HepG2 (cell line): ENCODE results near the gene FZD7. TPM values are rescaled to one million over a fixed set of nuclear protein-coding genes. Genes with fewer than 3 reads are reported as not detected.

Experiments used
- MLLT10 ChIP-seq: sonication (generic); formaldehyde crosslinking; IDR thresholded peaks from 2 replicates; pipeline ENCODE4 v1.4.0; 2020; ENCODE audit warnings: missing genetic modification reagents
- SMARCC2 ChIP-seq: fragments of 450-650 bp; IDR thresholded peaks from 2 replicates; pipeline ENCODE4 v1.6.1; 2017; ENCODE audit warnings: antibody characterized with exemption, mild to moderate bottlenecking
- TIGD3 ChIP-seq: sonication (generic); formaldehyde crosslinking; IDR thresholded peaks from 2 replicates; pipeline ENCODE4 v1.5.1; 2020; ENCODE audit warnings: mild to moderate bottlenecking, missing genetic modification reagents, borderline replicate concordance
- ZNF562 ChIP-seq: sonication (generic); formaldehyde crosslinking; IDR thresholded peaks from 2 replicates; pipeline ENCODE4 v1.8.0; 2022; ENCODE audit warnings: missing genetic modification reagents, borderline replicate concordance
- ZNF646 ChIP-seq: sonication (generic); formaldehyde crosslinking; IDR thresholded peaks from 2 replicates; pipeline ENCODE4 v1.9.0; 2021; ENCODE audit warnings: mild to moderate bottlenecking, missing genetic modification reagents
- ZNF83 ChIP-seq: sonication (generic); formaldehyde crosslinking; IDR thresholded peaks from 2 replicates; pipeline ENCODE4 v1.4.0; 2020; ENCODE audit warnings: missing genetic modification reagents, mild to moderate bottlenecking, borderline replicate concordance
- polyA plus RNA-seq, 8 experiments: library from polyadenylated mRNA; depleted of rRNA in 3 of 8; stranded (reverse) in 7 of 8; unstranded in 1 of 8; fragments of >200 nt; fragmentation: Illumina TruSeq in 4 of 8; extraction: Trizol in 4 of 8; gene quantifications; 2 replicates each; pipeline versions ENCODE4 v1.2.1 to v1.2.3, GENCODE V29; 2011 to 2016; ENCODE audit warnings: low read depth in 4 of 8, missing spikeins in 1 of 8, mixed read lengths in 1 of 8; ENCODE audit not compliant: insufficient read depth in 1 of 8
- total RNA-seq, 5 experiments: library from RNA; depleted of rRNA; stranded (reverse); fragments of >200 nt; fragmentation: Illumina TruSeq; extraction: Trizol; gene quantifications; 2 replicates each; pipeline ENCODE4 v1.2.3, GENCODE V29; 2016; ENCODE audit warnings: low read depth in 1 of 5
- TF ChIP-seq, protein P1 (sequence below), 2 experiments: sonication (generic) in 1 of 2; formaldehyde crosslinking in 1 of 2; IDR thresholded peaks; 2 replicates each; pipeline versions ENCODE4 v1.4.0 to v1.6.1; 2016 to 2020; ENCODE audit warnings: borderline replicate concordance in 1 of 2, low read depth in 1 of 2, mild to moderate bottlenecking in 1 of 2, missing genetic modification reagents in 1 of 2

The FZD7 gene
- total and polyA plus RNA-seq, 2 of the 13 experiments (the other 11 are each of a cell fraction or from before 2014, with no cell fraction given) = 0.13 to 0.38 TPM

- TF ChIP-seq ZNF646 (CRISPR knock-in tag) = no peak
- TF ChIP-seq, protein P1, sequence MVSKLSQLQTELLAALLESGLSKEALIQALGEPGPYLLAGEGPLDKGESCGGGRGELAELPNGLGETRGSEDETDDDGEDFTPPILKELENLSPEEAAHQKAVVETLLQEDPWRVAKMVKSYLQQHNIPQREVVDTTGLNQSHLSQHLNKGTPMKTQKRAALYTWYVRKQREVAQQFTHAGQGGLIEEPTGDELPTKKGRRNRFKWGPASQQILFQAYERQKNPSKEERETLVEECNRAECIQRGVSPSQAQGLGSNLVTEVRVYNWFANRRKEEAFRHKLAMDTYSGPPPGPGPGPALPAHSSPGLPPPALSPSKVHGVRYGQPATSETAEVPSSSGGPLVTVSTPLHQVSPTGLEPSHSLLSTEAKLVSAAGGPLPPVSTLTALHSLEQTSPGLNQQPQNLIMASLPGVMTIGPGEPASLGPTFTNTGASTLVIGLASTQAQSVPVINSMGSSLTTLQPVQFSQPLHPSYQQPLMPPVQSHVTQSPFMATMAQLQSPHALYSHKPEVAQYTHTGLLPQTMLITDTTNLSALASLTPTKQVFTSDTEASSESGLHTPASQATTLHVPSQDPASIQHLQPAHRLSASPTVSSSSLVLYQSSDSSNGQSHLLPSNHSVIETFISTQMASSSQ (IDR thresholded peaks at IDR 0.05; ENCODE audit: low read depth) = no peak
- TF ChIP-seq, protein P1 (CRISPR knock-in tag; IDR thresholded peaks at IDR 0.05; ENCODE audit: borderline replicate concordance) = no peak
- no peak for TF ChIP-seq SMARCC2
- TF ChIP-seq MLLT10 = no peak
- TF ChIP-seq TIGD3 (CRISPR knock-in tag) = no peak
- TF ChIP-seq ZNF562 (CRISPR knock-in tag) = no peak
- TF ChIP-seq ZNF83 = no peak
Observed at GRCh38 chr2:202043475-202043874, 9.8 kb downstream of the FZD7 start (continued).
